Measurements from ENCODE around the gene FBXL16.

FBXL16 gene

GRCh38 chr16:667113-667779 lies 38.4 kb downstream of the FBXL16 start:
- Mint-ChIP-seq H3K4me3 (peak overlapping the region; percentile 78 to 80), H3K36me3 (ENCODE audit: insufficient read depth) (peaks cover 18% of the 10 kb centered on the region), H3K9me3 (no peaks in the 10 kb centered on the region), H3K27me3 (no peaks in the 10 kb centered on the region), H3K4me1 (ENCODE audit: low read depth in 2 of 2) (peaks cover 3 to 10% of the 10 kb centered on the region in 2 donors), H3K27ac (peak overlapping the region; percentile 82 to 85)
- ATAC-seq (replicated peaks), result no peak
- DNase-seq, result no peak

GRCh38 chr16:666572-666971 lies 39.0 kb downstream of the FBXL16 start:
- H3K36me3 Mint-ChIP-seq (ENCODE audit: insufficient read depth), result peaks cover 18% of the 10 kb centered on the region
- no peaks in the 10 kb centered on the region for H3K9me3 Mint-ChIP-seq
- no peak for DNase-seq
- H3K27me3 Mint-ChIP-seq, result no peaks in the 10 kb centered on the region
- no peak for ATAC-seq (replicated peaks)
- peaks cover 3 to 10% of the 10 kb centered on the region in 2 donors for H3K4me1 Mint-ChIP-seq (ENCODE audit: low read depth in 2 of 2)
- H3K4me3 Mint-ChIP-seq, result no peak overlapping the region
- H3K27ac Mint-ChIP-seq, result peak overlapping the region in 1 of 2 donors; percentile 82

GRCh38 chr16:662597-662996 lies 43.0 kb downstream of the FBXL16 start:
- Mint-ChIP-seq H3K4me3 (no peak overlapping the region), H3K4me1 (ENCODE audit: low read depth in 2 of 2) (peaks cover 0 to 3% of the 10 kb centered on the region in 2 donors), H3K9me3 (no peaks in the 10 kb centered on the region), H3K27ac (no peak overlapping the region), H3K36me3 (ENCODE audit: insufficient read depth) (no peaks in the 10 kb centered on the region), H3K27me3 (no peaks in the 10 kb centered on the region)
- DNase-seq (no peak), ATAC-seq (replicated peaks) (no peak)

GRCh38 chr16:662095-662494 lies 43.5 kb downstream of the FBXL16 start:
- DNase-seq (no peak), ATAC-seq (replicated peaks) (no peak)
- Mint-ChIP-seq H3K36me3 (ENCODE audit: insufficient read depth) (no peaks in the 10 kb centered on the region), H3K27me3 (no peaks in the 10 kb centered on the region), H3K9me3 (no peaks in the 10 kb centered on the region), H3K4me1 (ENCODE audit: low read depth in 2 of 2) (peaks cover 0 to 3% of the 10 kb centered on the region in 2 donors), H3K27ac (no peak overlapping the region), H3K4me3 (no peak overlapping the region)

- ATAC-seq (replicated peaks) (no peak), DNase-seq (no peak)
- Mint-ChIP-seq H3K27me3 (no peaks in the 10 kb centered on the region), H3K4me1 (ENCODE audit: low read depth in 2 of 2) (peaks cover 0 to 3% of the 10 kb centered on the region in 2 donors), H3K27ac (no peak overlapping the region), H3K4me3 (peak overlapping the region in 1 of 2 donors; percentile 8), H3K9me3 (no peaks in the 10 kb centered on the region), H3K36me3 (ENCODE audit: insufficient read depth) (no peaks in the 10 kb centered on the region)
Measured at GRCh38 chr16:661184-661821, 44.3 kb downstream of the FBXL16 start.

- Mint-ChIP-seq H3K27me3 (no peaks in the 10 kb centered on the region), H3K4me1 (ENCODE audit: low read depth in 2 of 2) (peaks cover 0 to 3% of the 10 kb centered on the region in 2 donors), H3K9me3 (no peaks in the 10 kb centered on the region), H3K4me3 (no peak overlapping the region), H3K27ac (no peak overlapping the region), H3K36me3 (ENCODE audit: insufficient read depth) (no peaks in the 10 kb centered on the region)
- DNase-seq, result peak in 1 of 3 experiments; percentile 43
- ATAC-seq (replicated peaks), result peak; percentile 75
Measured at GRCh38 chr16:660459-661183, 45.0 kb downstream of the FBXL16 start.

GRCh38 chr16:660132-660458 lies 45.5 kb downstream of the FBXL16 start:
- no peak for DNase-seq
- Mint-ChIP-seq H3K27ac (no peak overlapping the region), H3K9me3 (no peaks in the 10 kb centered on the region), H3K36me3 (ENCODE audit: insufficient read depth) (no peaks in the 10 kb centered on the region), H3K27me3 (no peaks in the 10 kb centered on the region), H3K4me1 (ENCODE audit: low read depth in 2 of 2) (peaks cover 0 to 3% of the 10 kb centered on the region in 2 donors), H3K4me3 (no peak overlapping the region)
- no peak for ATAC-seq (replicated peaks)

GRCh38 chr16:659618-660017 lies 46.0 kb downstream of the FBXL16 start:
- no peak for ATAC-seq (replicated peaks)
- no peak overlapping the region for H3K27ac Mint-ChIP-seq
- no peaks in the 10 kb centered on the region for H3K9me3 Mint-ChIP-seq
- no peaks in the 10 kb centered on the region for H3K27me3 Mint-ChIP-seq
- H3K4me1 Mint-ChIP-seq (ENCODE audit: low read depth in 2 of 2), result peaks cover 0 to 3% of the 10 kb centered on the region in 2 donors
- DNase-seq, result no peak
- H3K4me3 Mint-ChIP-seq, result no peak overlapping the region
- H3K36me3 Mint-ChIP-seq (ENCODE audit: insufficient read depth), result no peaks in the 10 kb centered on the region

- H3K27me3 Mint-ChIP-seq, result no peaks in the 10 kb centered on the region
- H3K36me3 Mint-ChIP-seq (ENCODE audit: insufficient read depth), result no peaks in the 10 kb centered on the region
- no peak overlapping the region for H3K4me3 Mint-ChIP-seq
- peaks cover 0 to 3% of the 10 kb centered on the region in 2 donors for H3K4me1 Mint-ChIP-seq (ENCODE audit: low read depth in 2 of 2)
- DNase-seq (no peak), ATAC-seq (replicated peaks) (no peak)
- H3K27ac Mint-ChIP-seq, result no peak overlapping the region
- no peaks in the 10 kb centered on the region for H3K9me3 Mint-ChIP-seq
Measured at GRCh38 chr16:658679-659571, 46.7 kb downstream of the FBXL16 start.

GRCh38 chr16:657487-657886 lies 48.1 kb downstream of the FBXL16 start:
- no peak for ATAC-seq (replicated peaks)
- H3K4me3 Mint-ChIP-seq, result no peak overlapping the region
- H3K9me3 Mint-ChIP-seq, result no peaks in the 10 kb centered on the region
- H3K4me1 Mint-ChIP-seq (ENCODE audit: low read depth in 2 of 2), result peaks cover 0 to 3% of the 10 kb centered on the region in 2 donors
- H3K27ac Mint-ChIP-seq, result no peak overlapping the region
- no peaks in the 10 kb centered on the region for H3K27me3 Mint-ChIP-seq
- H3K36me3 Mint-ChIP-seq (ENCODE audit: insufficient read depth), result no peaks in the 10 kb centered on the region
- DNase-seq, result no peak

- Mint-ChIP-seq H3K4me1 (ENCODE audit: low read depth in 2 of 2) (no peaks in the 10 kb centered on the region), H3K4me3 (no peak overlapping the region)
- no peak for DNase-seq
Measured at GRCh38 chr16:654034-654433, 51.6 kb downstream of the FBXL16 start.

GRCh38 chr16:652454-653305 lies 52.9 kb downstream of the FBXL16 start:
- no peak for DNase-seq
- H3K4me3 Mint-ChIP-seq, result no peak overlapping the region
- no peak for ATAC-seq (replicated peaks)
- peaks cover 6% of the 10 kb centered on the region for H3K36me3 Mint-ChIP-seq (ENCODE audit: insufficient read depth)
- H3K9me3 Mint-ChIP-seq, result no peaks in the 10 kb centered on the region
- no peaks in the 10 kb centered on the region for H3K4me1 Mint-ChIP-seq (ENCODE audit: low read depth in 2 of 2)
- H3K27me3 Mint-ChIP-seq, result no peaks in the 10 kb centered on the region
- H3K27ac Mint-ChIP-seq, result no peak overlapping the region

More at GRCh38 chr16:654034-654433, 51.6 kb downstream of the FBXL16 start:
- H3K27ac Mint-ChIP-seq, result no peak overlapping the region
- no peak for ATAC-seq (replicated peaks)
- H3K36me3 Mint-ChIP-seq (ENCODE audit: insufficient read depth), result peaks cover 6% of the 10 kb centered on the region
- no peaks in the 10 kb centered on the region for H3K9me3 Mint-ChIP-seq
- H3K27me3 Mint-ChIP-seq, result no peaks in the 10 kb centered on the region

Measured in effector memory CD8-positive, alpha-beta T cell (primary cell).